Trophoblast cell (in vitro differentiated cells and primary cell): ENCODE measurements around the gene INAFM1.
A peak's percentile ranks its signal among the peaks of the same experiment; 100 is the strongest.

ENCODE experiments used
- DNase-seq, 2 donors: peaks; one replicate each; pipeline ENCODE4 v3.0.0-alpha.2; 2016
- H2AFZ ChIP-seq: 2 replicates; pipeline ENCODE4 v1.6.1; 2013; ENCODE audit warnings: low read length, moderate library complexity, mild to moderate bottlenecking; ENCODE audit not compliant: insufficient read depth, poor library complexity
- H2AK5ac ChIP-seq: 2 replicates; pipeline ENCODE4 v1.6.1; 2013; ENCODE audit warnings: mild to moderate bottlenecking, low read length
- H2BK120ac ChIP-seq: 2 replicates; pipeline ENCODE4 v1.6.1; 2013; ENCODE audit warnings: low read length, mild to moderate bottlenecking, moderate library complexity; ENCODE audit not compliant: insufficient read depth, poor library complexity
- H2BK12ac ChIP-seq: 2 replicates; pipeline ENCODE4 v1.6.1; 2013; ENCODE audit warnings: mild to moderate bottlenecking, low read length, moderate library complexity
- H2BK5ac ChIP-seq: 2 replicates; pipeline ENCODE4 v1.6.1; 2013; ENCODE audit warnings: low read length, low read depth, moderate library complexity, mild to moderate bottlenecking; ENCODE audit not compliant: poor library complexity
- H3K14ac ChIP-seq: 2 replicates; pipeline ENCODE4 v1.6.1; 2013; ENCODE audit warnings: mild to moderate bottlenecking, low read length
- H3K18ac ChIP-seq: 2 replicates; pipeline ENCODE4 v1.6.1; 2013; ENCODE audit warnings: mild to moderate bottlenecking, low read length
- H3K23ac ChIP-seq: 2 replicates; pipeline ENCODE4 v1.6.1; 2013; ENCODE audit warnings: low read length
- H3K27ac ChIP-seq: 2 replicates; pipeline ENCODE4 v1.5.1; 2013; ENCODE audit warnings: low read depth, mild to moderate bottlenecking, inconsistent platforms, low read length, moderate library complexity
- H3K27me3 ChIP-seq: 2 replicates; pipeline ENCODE4 v1.6.1; 2013; ENCODE audit warnings: inconsistent platforms, mild to moderate bottlenecking, low read length, moderate library complexity; ENCODE audit not compliant: insufficient read depth
- H3K36me3 ChIP-seq, 2 experiments: 1 replicate in 1 of 2; 2 replicates in 1 of 2; pipeline ENCODE4 v1.6.1; 2013; ENCODE audit warnings: low read length in 2 of 2, mild to moderate bottlenecking in 2 of 2, moderate library complexity in 1 of 2; ENCODE audit not compliant: insufficient read depth in 2 of 2, control insufficient read depth in 1 of 2
- H3K4ac ChIP-seq: 2 replicates; pipeline ENCODE4 v1.6.1; 2013; ENCODE audit warnings: low read depth, mild to moderate bottlenecking, low read length, moderate library complexity
- H3K4me1 ChIP-seq, 2 experiments: 1 replicate in 1 of 2; 2 replicates in 1 of 2; pipeline ENCODE4 v1.6.1; 2013; ENCODE audit warnings: low read length in 2 of 2, mild to moderate bottlenecking in 2 of 2, moderate library complexity in 1 of 2; ENCODE audit not compliant: insufficient read depth in 2 of 2, control insufficient read depth in 1 of 2
- H3K4me2 ChIP-seq: 2 replicates; pipeline ENCODE4 v1.6.1; 2013; ENCODE audit warnings: inconsistent platforms, mild to moderate bottlenecking, low read length, moderate library complexity
- H3K4me3 ChIP-seq: 2 replicates; pipeline ENCODE4 v1.5.1; 2013; ENCODE audit warnings: mild to moderate bottlenecking, low read depth, low read length, inconsistent platforms
- H3K79me1 ChIP-seq: one replicate; pipeline ENCODE4 v1.6.1; 2013; ENCODE audit warnings: low read length
- H3K79me2 ChIP-seq: 2 replicates; pipeline ENCODE4 v1.6.1; 2013; ENCODE audit warnings: low read length, mild to moderate bottlenecking; ENCODE audit not compliant: control insufficient read depth, insufficient read depth, poor library complexity
- H3K9ac ChIP-seq: 2 replicates; pipeline ENCODE4 v1.6.1; 2013; ENCODE audit warnings: mild to moderate bottlenecking, low read length
- H3K9me3 ChIP-seq: 2 replicates; pipeline ENCODE4 v1.6.1; 2013; ENCODE audit warnings: low read depth, mild to moderate bottlenecking, control low read depth, inconsistent platforms, low read length; ENCODE audit not compliant: insufficient read depth
- H4K12ac ChIP-seq: 2 replicates; pipeline ENCODE4 v1.6.1; 2013; ENCODE audit warnings: low read depth, mild to moderate bottlenecking, low read length, moderate library complexity
- H4K8ac ChIP-seq: 2 replicates; pipeline ENCODE4 v1.6.1; 2013; ENCODE audit warnings: low read depth, mild to moderate bottlenecking, low read length, moderate library complexity
- H4K91ac ChIP-seq: one replicate; pipeline ENCODE4 v1.6.1; 2013; ENCODE audit warnings: low read depth, mild to moderate bottlenecking, low read length, moderate library complexity
- WGBS: extraction: QIAGEN DNeasy Blood & Tissue Kit; methylation state at CpG from one replicate; pipeline ENCODE4 v1.1.7; 2013; ENCODE audit warnings: missing lambda C conversion rate; ENCODE audit not compliant: insufficient read length, insufficient coverage; ENCODE audit errors: extremely low coverage; 5-methylcytosine and 5-hydroxymethylcytosine counted together

Gene INAFM1

GRCh38 chr19:47306303-47306702 is 31.6 kb downstream of the INAFM1 start:
- Histone ChIP-seq H4K91ac (no peak overlapping the region), H3K4me1 (peaks cover 0 to 2% of the 10 kb centered on the region in 2 experiments), H3K36me3 (no peaks in the 10 kb centered on the region), H2AK5ac (no peak overlapping the region), H3K23ac (no peak overlapping the region), H3K79me1 (no peaks in the 10 kb centered on the region), H3K27me3 (no peaks in the 10 kb centered on the region), H3K4ac (no peak overlapping the region), H3K4me3 (no peak overlapping the region), H3K14ac (no peak overlapping the region), H3K9me3 (no peaks in the 10 kb centered on the region), H2AFZ (no peak overlapping the region), H3K18ac (no peak overlapping the region), H2BK5ac (no peak overlapping the region), H3K79me2 (no peaks in the 10 kb centered on the region), H3K27ac (no peak overlapping the region), H3K9ac (no peak overlapping the region), H2BK12ac (no peak overlapping the region), H4K8ac (no peak overlapping the region), H3K4me2 (no peak overlapping the region), H4K12ac (no peak overlapping the region), H2BK120ac (no peak overlapping the region)
- WGBS = no CpG with 5 or more reads among the region's 3 CpGs
- DNase-seq = no peak

GRCh38 chr19:47309038-47309437 is 34.4 kb downstream of the INAFM1 start:
- no CpG with 5 or more reads among the region's 8 CpGs for WGBS
- H4K91ac ChIP-seq = no peak overlapping the region

GRCh38 chr19:47309608-47310007 is 34.9 kb downstream of the INAFM1 start, which contains the start of gene C5AR1:
Gene C5AR1 (plus strand): TSS chr19:47309861. CDS start chr19:47309896, 35 bp downstream.
- Histone ChIP-seq H3K4ac (no peak within 1 kb of the TSS), H3K18ac (no peak within 1 kb of the TSS), H4K12ac (no peak within 1 kb of the TSS), H3K4me3 (no peak within 1 kb of the TSS), H3K27me3 (no peaks in the 10 kb centered on the region), H3K4me2 (no peak within 1 kb of the TSS), H4K91ac (no peak within 1 kb of the TSS), H3K4me1 (peaks cover 0 to 2% of the 10 kb centered on the region in 2 experiments), H3K9me3 (no peaks in the 10 kb centered on the region), H4K8ac (no peak within 1 kb of the TSS), H3K79me2 (no peaks in the 10 kb centered on the region), H2AFZ (no peak within 1 kb of the TSS), H2BK5ac (no peak within 1 kb of the TSS), H3K79me1 (no peaks in the 10 kb centered on the region), H2BK12ac (no peak within 1 kb of the TSS), H3K23ac (no peak within 1 kb of the TSS), H3K36me3 (no peaks in the 10 kb centered on the region), H2AK5ac (no peak within 1 kb of the TSS), H3K27ac (no peak within 1 kb of the TSS), H3K9ac (no peak within 1 kb of the TSS), H2BK120ac (no peak within 1 kb of the TSS), H3K14ac (no peak within 1 kb of the TSS)
- no peak for DNase-seq
- no CpG with 5 or more reads among the region's 12 CpGs for WGBS

More at GRCh38 chr19:47309038-47309437, 34.4 kb downstream of the INAFM1 start:
- no peak overlapping the region for H3K9ac ChIP-seq
- no peak overlapping the region for H2BK120ac ChIP-seq
- DNase-seq = no peak
- no peak overlapping the region for H2BK5ac ChIP-seq
- no peak overlapping the region for H4K12ac ChIP-seq
- H2AK5ac ChIP-seq = no peak overlapping the region
- H3K9me3 ChIP-seq = no peaks in the 10 kb centered on the region
- H3K36me3 ChIP-seq = no peaks in the 10 kb centered on the region
- H3K27ac ChIP-seq = no peak overlapping the region
- no peak overlapping the region for H3K23ac ChIP-seq
- no peak overlapping the region for H3K14ac ChIP-seq
- H3K4ac ChIP-seq = no peak overlapping the region
- H3K4me2 ChIP-seq = no peak overlapping the region
- no peaks in the 10 kb centered on the region for H3K79me2 ChIP-seq
- H2BK12ac ChIP-seq = no peak overlapping the region
- no peak overlapping the region for H4K8ac ChIP-seq
- no peak overlapping the region for H2AFZ ChIP-seq
- peaks cover 0 to 2% of the 10 kb centered on the region in 2 experiments for H3K4me1 ChIP-seq
- no peak overlapping the region for H3K4me3 ChIP-seq
- no peaks in the 10 kb centered on the region for H3K79me1 ChIP-seq
- no peak overlapping the region for H3K18ac ChIP-seq
- H3K27me3 ChIP-seq = no peaks in the 10 kb centered on the region

- Histone ChIP-seq H3K4me2 (no peak overlapping the region), H2AK5ac (no peak overlapping the region), H3K18ac (no peak overlapping the region), H3K36me3 (no peaks in the 10 kb centered on the region), H2BK12ac (no peak overlapping the region), H3K4me1 (peaks cover 0 to 2% of the 10 kb centered on the region in 2 experiments), H2BK5ac (no peak overlapping the region), H3K4ac (no peak overlapping the region), H3K27me3 (no peaks in the 10 kb centered on the region), H3K9me3 (no peaks in the 10 kb centered on the region), H2AFZ (no peak overlapping the region), H3K4me3 (no peak overlapping the region), H3K9ac (no peak overlapping the region), H3K27ac (no peak overlapping the region), H4K8ac (no peak overlapping the region), H3K14ac (no peak overlapping the region), H3K23ac (no peak overlapping the region), H3K79me1 (no peaks in the 10 kb centered on the region), H4K91ac (no peak overlapping the region), H2BK120ac (no peak overlapping the region), H3K79me2 (no peaks in the 10 kb centered on the region), H4K12ac (no peak overlapping the region)
- WGBS = no CpG with 5 or more reads among the region's 2 CpGs
- DNase-seq = peak in 1 of 2 donors; percentile 82
Observed at GRCh38 chr19:47310323-47310722, 35.6 kb downstream of the INAFM1 start.
